Bronchial epithelial cell (primary cell): Measurements from ENCODE around the gene PCCA. TPM values are rescaled to one million over a fixed set of nuclear protein-coding genes. Genes with fewer than 3 reads are reported as not detected.

Experiments used
- DNase-seq: peaks from one replicate; pipeline ENCODE4 v3.0.0-alpha.2; 2010; ENCODE audit warnings: low read depth
- FAIRE-seq: peaks from 2 replicates; lab custom pipeline; 2011; peaks lifted over from hg19 to GRCh38; lab: Jason Lieb, UNC
- H3K27me3 ChIP-seq: 2 replicates; pipeline ENCODE4 v1.5.1; 2011; ENCODE audit warnings: low read length; ENCODE audit not compliant: control insufficient read depth, insufficient read depth
- H3K36me3 ChIP-seq: 2 replicates; pipeline ENCODE4 v1.5.1; 2011; ENCODE audit warnings: low read length; ENCODE audit not compliant: control insufficient read depth, insufficient read depth
- H3K4me3 ChIP-seq: 2 replicates; pipeline ENCODE4 v1.5.1; 2011; ENCODE audit warnings: mild to moderate bottlenecking, low read depth, low read length, control low read depth
- total RNA-seq: library from RNA; depleted of rRNA; stranded (reverse); fragments of >200 nt; gene quantifications from 2 replicates; pipeline ENCODE4 v1.2.1, GENCODE V29; 2014
- TF ChIP-seq, protein P1 (sequence below): IDR thresholded peaks from 2 replicates; pipeline ENCODE4 v1.5.1; 2011; ENCODE audit warnings: mild to moderate bottlenecking, moderate library complexity, low read length, control low read depth, inconsistent platforms; ENCODE audit not compliant: insufficient read depth, severe bottlenecking

The PCCA gene
- total RNA-seq, 1 donor from 2014 or later = 27.1 TPM

DNA sequence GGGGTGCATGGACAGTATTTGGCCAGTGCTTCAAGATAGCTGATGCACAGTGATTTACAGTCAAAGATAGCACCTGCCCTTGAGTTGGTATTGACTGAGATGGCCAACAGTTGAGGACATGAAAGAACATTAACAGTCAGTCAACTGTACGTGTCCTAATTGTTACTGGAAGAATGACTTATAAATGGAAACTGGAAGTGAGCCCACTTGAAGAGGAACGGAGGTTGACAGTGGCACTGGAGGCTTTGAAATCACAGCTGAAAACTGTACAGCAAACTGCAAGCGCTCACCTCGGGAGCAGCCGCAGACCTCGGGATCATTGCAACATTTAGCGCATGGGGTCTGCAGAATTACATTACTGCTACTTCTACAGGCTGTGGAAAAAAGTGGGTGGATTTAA, 422.6 kb downstream of the PCCA start:
- Histone ChIP-seq H3K4me3 (no peak overlapping the region), H3K36me3 (peaks cover 3% of the 10 kb centered on the region), H3K27me3 (no peaks in the 10 kb centered on the region)
- FAIRE-seq (no peak), DNase-seq (no peak)
- TF ChIP-seq, protein P1, sequence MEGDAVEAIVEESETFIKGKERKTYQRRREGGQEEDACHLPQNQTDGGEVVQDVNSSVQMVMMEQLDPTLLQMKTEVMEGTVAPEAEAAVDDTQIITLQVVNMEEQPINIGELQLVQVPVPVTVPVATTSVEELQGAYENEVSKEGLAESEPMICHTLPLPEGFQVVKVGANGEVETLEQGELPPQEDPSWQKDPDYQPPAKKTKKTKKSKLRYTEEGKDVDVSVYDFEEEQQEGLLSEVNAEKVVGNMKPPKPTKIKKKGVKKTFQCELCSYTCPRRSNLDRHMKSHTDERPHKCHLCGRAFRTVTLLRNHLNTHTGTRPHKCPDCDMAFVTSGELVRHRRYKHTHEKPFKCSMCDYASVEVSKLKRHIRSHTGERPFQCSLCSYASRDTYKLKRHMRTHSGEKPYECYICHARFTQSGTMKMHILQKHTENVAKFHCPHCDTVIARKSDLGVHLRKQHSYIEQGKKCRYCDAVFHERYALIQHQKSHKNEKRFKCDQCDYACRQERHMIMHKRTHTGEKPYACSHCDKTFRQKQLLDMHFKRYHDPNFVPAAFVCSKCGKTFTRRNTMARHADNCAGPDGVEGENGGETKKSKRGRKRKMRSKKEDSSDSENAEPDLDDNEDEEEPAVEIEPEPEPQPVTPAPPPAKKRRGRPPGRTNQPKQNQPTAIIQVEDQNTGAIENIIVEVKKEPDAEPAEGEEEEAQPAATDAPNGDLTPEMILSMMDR = no peak

DNA sequence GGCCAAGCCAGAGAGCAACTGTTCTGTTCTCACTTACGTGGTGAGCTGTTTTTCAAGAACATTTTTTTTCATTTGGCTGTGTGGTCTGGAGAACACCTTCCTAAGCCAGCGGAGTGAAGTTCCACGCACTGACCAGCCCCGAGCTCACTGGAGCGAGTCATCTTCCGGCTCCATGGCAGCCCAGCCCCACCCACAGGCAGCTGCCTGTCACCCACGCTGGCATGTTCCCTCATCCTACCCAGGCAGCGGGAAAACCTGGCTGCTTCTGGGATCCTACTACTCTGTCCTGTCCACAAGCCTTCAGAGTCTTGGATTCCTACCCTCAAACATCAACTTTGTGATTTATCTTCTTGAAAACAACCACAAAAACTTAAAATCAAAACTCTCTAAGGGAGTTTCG, 423.5 kb downstream of the PCCA start:
- TF ChIP-seq, protein P1 = no peak
- H3K36me3 ChIP-seq = peaks cover 3% of the 10 kb centered on the region
- no peak overlapping the region for H3K4me3 ChIP-seq
- no peak for FAIRE-seq
- DNase-seq = no peak
- H3K27me3 ChIP-seq = no peaks in the 10 kb centered on the region

DNA sequence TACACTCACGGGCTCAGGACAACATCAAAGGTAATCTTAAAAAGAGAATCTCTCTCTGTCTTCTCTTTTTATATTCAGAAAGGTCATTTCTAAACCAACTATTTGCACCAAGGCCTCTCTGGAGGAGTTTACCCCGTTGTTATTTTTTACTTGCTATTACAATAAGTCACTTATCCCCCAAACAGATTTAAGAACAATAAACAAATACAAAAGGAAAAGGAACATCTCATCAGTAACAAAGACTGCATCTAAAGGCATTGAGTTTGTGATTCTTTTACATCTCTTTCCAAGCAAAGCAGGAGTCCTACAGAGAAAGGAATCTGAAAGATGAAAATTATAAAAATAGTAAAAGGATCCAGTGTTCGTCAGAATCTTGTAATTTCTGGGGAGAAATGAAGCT, 424.3 kb downstream of the PCCA start:
- FAIRE-seq (no peak), DNase-seq (no peak)
- Histone ChIP-seq H3K36me3 (peaks cover 3% of the 10 kb centered on the region), H3K27me3 (no peaks in the 10 kb centered on the region), H3K4me3 (no peak overlapping the region)
- TF ChIP-seq, protein P1 = no peak

GRCh38 chr13:100513987-100514670, 425.2 kb downstream of the PCCA start:
- DNase-seq (no peak), FAIRE-seq (no peak)
- TF ChIP-seq, protein P1 = no peak
- H3K36me3 ChIP-seq = peaks cover 3% of the 10 kb centered on the region
- H3K4me3 ChIP-seq = no peak overlapping the region
- H3K27me3 ChIP-seq = no peaks in the 10 kb centered on the region

GRCh38 chr13:100514788-100515409, 426.0 kb downstream of the PCCA start:
- no peaks in the 10 kb centered on the region for H3K27me3 ChIP-seq
- peaks cover 3% of the 10 kb centered on the region for H3K36me3 ChIP-seq
- DNase-seq (peak; percentile 58), FAIRE-seq (no peak)
- TF ChIP-seq, protein P1 = peak; percentile 85
- no peak overlapping the region for H3K4me3 ChIP-seq
